GM12874 (cell line): Measurements from ENCODE around the gene CRIP1.

Source experiments
- TF ChIP-seq, protein P1 (sequence below): IDR thresholded peaks from 2 replicates; pipeline ENCODE4 v1.5.1; 2011; ENCODE audit warnings: low read depth, mild to moderate bottlenecking, control low read depth, low read length, moderate library complexity; ENCODE audit not compliant: insufficient read depth

Gene CRIP1

DNA sequence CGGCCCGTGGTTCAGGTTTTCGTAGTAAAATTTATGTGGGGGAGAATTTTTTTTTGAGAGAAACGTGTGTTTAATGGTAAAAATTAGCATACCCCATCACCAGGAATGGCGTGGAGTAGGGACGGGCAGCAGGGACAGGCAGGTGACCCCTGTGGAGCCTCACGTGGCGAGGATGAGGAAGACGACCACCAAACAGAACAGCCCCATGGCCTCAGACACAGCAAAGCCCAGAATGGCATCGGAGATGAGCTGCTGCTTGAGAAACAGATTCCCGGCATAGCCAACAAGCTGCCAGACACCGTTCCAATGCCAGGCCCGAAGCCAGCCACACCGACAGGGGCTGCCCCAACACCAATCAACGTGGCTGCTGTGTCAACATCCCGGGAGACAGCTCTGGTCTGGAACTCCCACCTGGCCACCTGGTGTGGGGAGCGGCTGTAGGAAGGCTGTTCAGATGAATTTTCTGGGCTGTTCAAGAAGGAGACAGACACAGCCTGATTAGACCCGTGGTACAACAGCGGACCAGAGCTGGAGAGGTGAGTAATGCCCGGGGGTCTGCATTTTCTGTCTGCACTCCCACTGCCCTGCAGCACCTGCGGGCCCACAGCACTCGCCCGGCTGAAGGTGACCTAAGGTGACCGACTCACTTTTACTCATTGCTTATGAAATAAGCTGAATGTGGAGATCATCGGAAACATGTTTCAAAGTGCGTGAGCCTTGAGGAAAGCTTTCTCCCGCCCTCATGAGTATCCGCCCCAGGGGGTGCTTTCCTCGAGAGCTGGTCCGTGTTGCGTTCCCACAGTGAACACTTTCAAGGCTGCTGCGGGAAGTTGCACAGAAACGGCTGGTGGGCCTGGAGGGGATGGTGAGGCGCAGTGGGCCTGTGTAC lies 50.2 kb downstream of the CRIP1 start:
- TF ChIP-seq, protein P1, sequence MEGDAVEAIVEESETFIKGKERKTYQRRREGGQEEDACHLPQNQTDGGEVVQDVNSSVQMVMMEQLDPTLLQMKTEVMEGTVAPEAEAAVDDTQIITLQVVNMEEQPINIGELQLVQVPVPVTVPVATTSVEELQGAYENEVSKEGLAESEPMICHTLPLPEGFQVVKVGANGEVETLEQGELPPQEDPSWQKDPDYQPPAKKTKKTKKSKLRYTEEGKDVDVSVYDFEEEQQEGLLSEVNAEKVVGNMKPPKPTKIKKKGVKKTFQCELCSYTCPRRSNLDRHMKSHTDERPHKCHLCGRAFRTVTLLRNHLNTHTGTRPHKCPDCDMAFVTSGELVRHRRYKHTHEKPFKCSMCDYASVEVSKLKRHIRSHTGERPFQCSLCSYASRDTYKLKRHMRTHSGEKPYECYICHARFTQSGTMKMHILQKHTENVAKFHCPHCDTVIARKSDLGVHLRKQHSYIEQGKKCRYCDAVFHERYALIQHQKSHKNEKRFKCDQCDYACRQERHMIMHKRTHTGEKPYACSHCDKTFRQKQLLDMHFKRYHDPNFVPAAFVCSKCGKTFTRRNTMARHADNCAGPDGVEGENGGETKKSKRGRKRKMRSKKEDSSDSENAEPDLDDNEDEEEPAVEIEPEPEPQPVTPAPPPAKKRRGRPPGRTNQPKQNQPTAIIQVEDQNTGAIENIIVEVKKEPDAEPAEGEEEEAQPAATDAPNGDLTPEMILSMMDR, result no peak

DNA sequence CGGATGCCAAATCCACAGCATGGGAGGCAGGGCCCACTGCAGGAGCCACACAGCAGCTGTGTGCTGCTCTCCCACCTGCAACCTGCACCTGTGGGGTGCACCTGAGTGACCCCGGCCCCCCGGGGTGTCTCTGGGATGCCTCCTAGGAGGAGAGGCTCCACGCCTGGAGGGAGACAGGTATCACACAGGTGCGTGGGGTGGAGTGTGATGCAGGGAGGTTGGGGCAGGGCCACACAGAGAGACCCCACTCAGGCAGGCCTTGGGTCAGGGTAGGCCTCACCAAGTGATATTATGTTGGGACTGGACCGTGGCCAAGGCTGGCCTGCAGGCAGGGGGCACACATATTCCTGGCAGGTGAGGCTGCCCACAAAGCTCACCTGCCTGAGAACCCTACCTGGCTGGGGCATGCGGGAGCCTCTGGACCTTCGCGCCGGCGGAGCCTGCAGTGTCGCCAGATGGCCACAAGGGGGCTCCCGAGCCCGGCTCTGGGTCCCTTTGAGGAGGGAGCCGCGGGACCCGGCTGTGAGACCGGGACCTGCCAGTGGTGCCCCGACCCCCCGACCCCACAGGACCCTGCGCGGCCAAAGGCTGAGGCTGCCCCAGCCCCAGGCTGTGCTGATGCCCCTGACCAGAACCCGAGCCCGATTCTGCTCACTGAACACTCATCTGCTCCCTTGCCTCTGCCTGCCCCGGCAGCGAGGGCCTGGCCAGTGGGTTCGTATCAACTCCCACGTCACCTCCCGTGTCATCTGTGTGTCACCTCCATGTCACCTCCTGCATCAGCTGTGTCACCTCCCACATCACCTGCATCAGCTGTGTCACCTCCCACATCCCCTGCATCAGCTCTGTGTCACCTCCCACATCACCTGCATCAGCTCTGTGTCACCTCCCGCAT lies 51.1 kb downstream of the CRIP1 start:
- TF ChIP-seq, protein P1, result peak; percentile 99
